Skeletal muscle tissue (tissue), 4 donors: ENCODE data around the gene TAS1R1. TPM values are rescaled to one million over a fixed set of nuclear protein-coding genes. Genes with fewer than 3 reads are reported as not detected.

ENCODE experiments used
- H3K27ac ChIP-seq: one replicate; pipeline ENCODE4 v1.7.0; 2013; ENCODE audit warnings: mild to moderate bottlenecking, low read depth, low read length, inconsistent platforms
- H3K27me3 ChIP-seq, 3 donors: one replicate each; pipeline ENCODE4 v1.7.0; 2013; ENCODE audit warnings: low read length in 3 of 3; ENCODE audit not compliant: control insufficient read depth in 3 of 3, insufficient read depth in 3 of 3
- H3K36me3 ChIP-seq, 3 donors: one replicate each; pipeline ENCODE4 v1.7.0; 2013; ENCODE audit warnings: low read length in 3 of 3; ENCODE audit not compliant: control insufficient read depth in 3 of 3, insufficient read depth in 3 of 3
- H3K4me1 ChIP-seq, 3 donors: one replicate each; pipeline ENCODE4 v1.7.0; 2013; ENCODE audit warnings: low read length in 3 of 3, mild to moderate bottlenecking in 3 of 3; ENCODE audit not compliant: control insufficient read depth in 3 of 3, insufficient read depth in 3 of 3
- H3K4me3 ChIP-seq, 3 donors: one replicate each; pipeline ENCODE4 v1.7.0; 2013; ENCODE audit warnings: low read length in 3 of 3
- H3K9ac ChIP-seq, 3 donors: one replicate each; pipeline ENCODE4 v1.7.0; 2013; ENCODE audit warnings: low read length in 3 of 3, mild to moderate bottlenecking in 3 of 3, moderate library complexity in 2 of 3, low read depth in 1 of 3
- H3K9me3 ChIP-seq, 3 donors: one replicate each; pipeline ENCODE4 v1.7.0; 2013; ENCODE audit warnings: low read length in 3 of 3; ENCODE audit not compliant: control insufficient read depth in 3 of 3
- total RNA-seq: library from RNA; depleted of rRNA; stranded (reverse); fragments of >200 nt; gene quantifications from one replicate; pipeline ENCODE4 v1.2.3, GENCODE V29; 2014
- donor health status: Osteomylitis.

Gene TAS1R1
- total RNA-seq, 1 donor from 2014 or later = 5.7 TPM

- H3K9ac ChIP-seq = peak within 1 kb of the TSS; percentile 94 to 100 (median 99)
- no peaks in the 10 kb centered on the region for H3K9me3 ChIP-seq
- peak within 1 kb of the TSS; percentile 91 to 97 (median 97) for H3K4me3 ChIP-seq
- H3K27ac ChIP-seq = peak within 1 kb of the TSS; percentile 98
- no peaks in the 10 kb centered on the region for H3K27me3 ChIP-seq
- H3K4me1 ChIP-seq = peaks cover 44 to 65% (median 48%) of the 10 kb centered on the region in 3 donors
- H3K36me3 ChIP-seq = peaks cover 13 to 22% (median 15%) of the 10 kb centered on the region in 3 donors
Observed at GRCh38 chr1:6602669-6603237, 47.6 kb downstream of the TAS1R1 start, which contains the start of gene KLHL21. Gene KLHL21, minus strand, starts transcription at chr1:6602869. Its CDS starts 52 bp downstream, at chr1:6602817.

- Histone ChIP-seq H3K9me3 (no peaks in the 10 kb centered on the region), H3K4me1 (peaks cover 40 to 59% (median 44%) of the 10 kb centered on the region in 3 donors), H3K27me3 (no peaks in the 10 kb centered on the region), H3K4me3 (peak overlapping the region; percentile 78 to 91 (median 82)), H3K36me3 (peaks cover 8 to 18% (median 12%) of the 10 kb centered on the region in 3 donors), H3K27ac (peak overlapping the region; percentile 98), H3K9ac (peak overlapping the region; percentile 85 to 99 (median 97))
Observed at GRCh38 chr1:6603238-6603914, 48.3 kb downstream of the TAS1R1 start.

DNA sequence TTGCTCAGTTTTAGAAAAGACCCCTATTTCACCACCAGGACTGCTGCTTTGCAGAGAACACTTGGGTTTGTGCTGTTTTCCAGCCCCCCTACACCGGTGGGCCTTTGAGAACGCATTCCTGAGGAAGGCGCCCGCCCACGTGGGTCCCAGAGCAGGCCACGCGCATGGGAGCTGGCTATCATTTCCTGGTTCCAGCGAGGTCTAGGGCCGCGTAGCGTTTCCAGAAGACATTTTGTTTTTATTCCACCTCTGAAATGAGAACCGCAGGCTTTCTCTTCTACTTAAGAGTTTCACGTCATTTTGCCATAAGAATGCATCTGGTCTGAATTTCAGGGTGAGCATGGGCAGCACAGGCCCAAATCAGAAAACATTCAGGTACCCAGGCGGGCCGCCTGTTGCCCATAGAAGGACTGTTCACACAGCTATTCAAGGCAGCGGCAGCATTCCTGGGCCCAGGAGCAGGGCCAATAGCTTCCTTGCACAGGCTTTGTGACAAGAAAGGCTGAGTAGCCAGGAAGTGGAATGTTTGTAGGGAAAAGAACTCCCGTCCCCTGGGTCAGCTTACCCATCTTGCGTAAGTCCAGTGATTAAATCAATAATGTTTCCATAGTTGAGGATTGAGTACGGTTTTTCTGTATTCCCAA is 48.9 kb downstream of the TAS1R1 start:
- Histone ChIP-seq H3K36me3 (peaks cover 5 to 14% (median 8%) of the 10 kb centered on the region in 3 donors), H3K4me3 (peak overlapping the region; percentile 78 to 91 (median 82)), H3K27me3 (no peaks in the 10 kb centered on the region), H3K27ac (peak overlapping the region; percentile 98), H3K9ac (peak overlapping the region; percentile 85 to 99 (median 97)), H3K9me3 (no peaks in the 10 kb centered on the region), H3K4me1 (peaks cover 35 to 55% (median 40%) of the 10 kb centered on the region in 3 donors)

DNA sequence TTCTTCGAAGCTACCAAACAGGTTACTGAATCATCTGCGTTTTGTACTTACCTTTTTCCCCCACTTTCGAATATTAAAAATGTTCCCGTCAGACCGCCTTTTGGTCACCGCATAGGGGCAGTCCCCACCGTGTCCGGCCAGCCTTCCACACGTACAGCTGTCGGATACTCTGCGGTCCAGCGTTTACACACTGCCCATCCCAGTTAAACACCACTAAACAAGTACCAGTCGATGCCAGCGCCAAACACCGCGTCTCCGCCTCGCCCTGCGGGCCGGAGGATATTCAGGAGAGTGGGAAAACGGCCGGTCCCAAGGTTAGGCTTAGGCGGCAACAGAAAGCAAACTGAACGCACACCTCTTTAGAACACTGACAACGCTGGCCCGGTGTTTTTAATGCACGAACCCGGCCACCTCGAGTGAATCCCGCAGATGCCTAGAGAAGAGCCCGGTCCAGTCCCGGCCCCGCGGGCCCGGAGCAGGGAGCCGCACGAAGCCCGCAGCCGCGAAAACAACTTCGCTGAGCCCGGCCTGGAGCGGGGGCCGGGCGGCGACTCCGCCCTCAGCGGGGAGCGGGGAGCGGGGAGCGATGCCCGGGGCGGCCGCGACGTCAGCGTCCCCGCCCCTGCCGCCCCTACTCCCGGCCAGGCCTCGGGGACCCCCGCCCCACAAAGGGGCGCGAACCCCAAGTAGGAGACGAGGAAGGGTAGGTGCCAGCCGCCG is 57.7 kb downstream of the TAS1R1 start:
- Histone ChIP-seq H3K4me3 (peak overlapping the region; percentile 94 to 98 (median 98)), H3K4me1 (peaks cover 18 to 22% (median 21%) of the 10 kb centered on the region in 3 donors), H3K27me3 (no peaks in the 10 kb centered on the region), H3K9ac (peak overlapping the region; percentile 92 to 97 (median 94)), H3K9me3 (no peaks in the 10 kb centered on the region), H3K36me3 (no peaks in the 10 kb centered on the region), H3K27ac (peak overlapping the region; percentile 96)

GRCh38 chr1:6613361-6614018 is 58.4 kb downstream of the TAS1R1 start, which contains the start of gene PHF13:
Gene PHF13, plus strand, starts transcription at chr1:6613731. Its CDS starts 336 bp downstream, at chr1:6614067.
- no peaks in the 10 kb centered on the region for H3K9me3 ChIP-seq
- H3K36me3 ChIP-seq = no peaks in the 10 kb centered on the region
- H3K9ac ChIP-seq = peak within 1 kb of the TSS; percentile 92 to 97 (median 94)
- H3K27me3 ChIP-seq = no peaks in the 10 kb centered on the region
- peak within 1 kb of the TSS; percentile 94 to 98 (median 98) for H3K4me3 ChIP-seq
- peaks cover 18 to 22% (median 21%) of the 10 kb centered on the region in 3 donors for H3K4me1 ChIP-seq
- H3K27ac ChIP-seq = peak within 1 kb of the TSS; percentile 96

GRCh38 chr1:6614019-6614928 is 59.2 kb downstream of the TAS1R1 start:
- H3K27me3 ChIP-seq = no peaks in the 10 kb centered on the region
- H3K4me3 ChIP-seq = peak overlapping the region; percentile 59 to 78 (median 73)
- peak overlapping the region; percentile 88 for H3K27ac ChIP-seq
- H3K9ac ChIP-seq = peak overlapping the region in 2 of 3 donors; percentile 72 to 81
- peaks cover 0 to 2% (median 0%) of the 10 kb centered on the region in 3 donors for H3K36me3 ChIP-seq
- H3K9me3 ChIP-seq = no peaks in the 10 kb centered on the region
- H3K4me1 ChIP-seq = peaks cover 17 to 21% (median 20%) of the 10 kb centered on the region in 3 donors

DNA sequence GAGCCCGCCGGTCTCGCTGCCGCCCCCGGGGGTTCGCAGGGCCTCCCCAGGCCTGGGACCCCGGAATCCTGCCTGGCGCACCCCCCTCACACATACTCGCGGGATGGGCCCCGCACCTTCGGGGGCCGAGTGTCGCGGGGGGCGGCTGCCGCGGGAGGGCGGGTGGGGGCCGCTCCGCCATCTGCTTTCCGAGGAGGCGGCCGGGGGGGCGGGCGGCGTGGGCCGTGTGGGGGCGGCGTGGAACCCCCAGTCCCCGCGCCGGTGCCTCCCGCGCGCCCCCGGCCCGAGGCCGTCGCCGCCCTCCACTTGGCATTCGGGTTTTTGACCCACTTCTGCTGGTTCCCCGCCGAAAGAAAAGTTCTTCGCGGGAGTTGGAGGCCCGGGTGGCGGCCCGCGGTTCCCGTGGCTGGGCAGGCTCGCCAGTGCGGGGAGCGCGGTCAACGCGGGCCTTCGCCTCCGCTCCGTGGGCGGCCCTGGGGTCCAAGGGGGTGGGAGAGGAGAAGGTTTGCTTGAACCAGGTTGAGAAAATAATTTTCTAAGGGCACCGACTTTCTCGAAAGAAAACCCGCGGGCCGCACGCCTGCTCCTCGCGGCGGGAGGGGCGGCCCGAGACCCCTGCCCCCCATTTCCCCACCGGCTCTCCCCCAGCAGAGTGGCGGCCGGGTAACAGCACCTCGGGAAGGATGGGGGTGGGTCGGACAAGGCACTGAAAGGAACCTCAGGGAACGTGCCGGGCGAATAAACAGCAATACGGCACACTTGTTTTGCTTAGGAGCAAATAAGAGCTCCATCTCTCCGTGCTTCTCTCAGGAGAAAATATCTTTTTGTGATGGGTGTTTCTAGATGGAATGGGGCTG is 60.0 kb downstream of the TAS1R1 start:
- peak overlapping the region; percentile 43 to 69 (median 57) for H3K4me3 ChIP-seq
- peak overlapping the region; percentile 51 to 77 (median 67) for H3K9ac ChIP-seq
- H3K4me1 ChIP-seq = peaks cover 13 to 18% (median 13%) of the 10 kb centered on the region in 3 donors
- H3K9me3 ChIP-seq = no peaks in the 10 kb centered on the region
- no peaks in the 10 kb centered on the region for H3K27me3 ChIP-seq
- peaks cover 6 to 9% (median 7%) of the 10 kb centered on the region in 3 donors for H3K36me3 ChIP-seq
- H3K27ac ChIP-seq = peak overlapping the region; percentile 68

- no peak overlapping the region for H3K27ac ChIP-seq
- no peaks in the 10 kb centered on the region for H3K9me3 ChIP-seq
- H3K4me1 ChIP-seq = peaks cover 5 to 7% (median 7%) of the 10 kb centered on the region in 3 donors
- peaks cover 23 to 26% (median 25%) of the 10 kb centered on the region in 3 donors for H3K36me3 ChIP-seq
- no peaks in the 10 kb centered on the region for H3K27me3 ChIP-seq
- H3K9ac ChIP-seq = no peak overlapping the region
- H3K4me3 ChIP-seq = no peak overlapping the region
Observed at GRCh38 chr1:6619045-6619444, 63.9 kb downstream of the TAS1R1 start.
